ENCODE data around the gene B4GALT6.

DNA sequence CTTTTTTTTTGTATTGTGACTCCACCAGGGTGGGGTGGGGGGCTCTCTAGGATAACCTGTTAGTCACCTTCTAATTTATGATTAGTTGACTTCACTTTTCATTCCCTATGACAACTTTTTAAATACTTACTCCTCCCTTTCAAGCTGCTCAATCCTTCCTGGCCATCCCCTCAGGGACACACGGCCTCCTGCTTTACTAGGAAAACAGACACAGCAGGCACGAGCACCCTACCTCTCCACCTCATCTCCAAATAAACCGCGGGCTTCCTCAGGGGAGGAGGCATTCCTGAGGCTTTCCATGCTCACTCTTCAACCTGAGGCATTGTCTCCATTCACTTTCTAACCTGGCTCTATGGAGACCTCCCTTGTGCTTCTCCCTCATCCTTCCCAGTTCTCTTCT is 33.0 kb downstream of the B4GALT6 start:
- TF ChIP-seq, protein P1, sequence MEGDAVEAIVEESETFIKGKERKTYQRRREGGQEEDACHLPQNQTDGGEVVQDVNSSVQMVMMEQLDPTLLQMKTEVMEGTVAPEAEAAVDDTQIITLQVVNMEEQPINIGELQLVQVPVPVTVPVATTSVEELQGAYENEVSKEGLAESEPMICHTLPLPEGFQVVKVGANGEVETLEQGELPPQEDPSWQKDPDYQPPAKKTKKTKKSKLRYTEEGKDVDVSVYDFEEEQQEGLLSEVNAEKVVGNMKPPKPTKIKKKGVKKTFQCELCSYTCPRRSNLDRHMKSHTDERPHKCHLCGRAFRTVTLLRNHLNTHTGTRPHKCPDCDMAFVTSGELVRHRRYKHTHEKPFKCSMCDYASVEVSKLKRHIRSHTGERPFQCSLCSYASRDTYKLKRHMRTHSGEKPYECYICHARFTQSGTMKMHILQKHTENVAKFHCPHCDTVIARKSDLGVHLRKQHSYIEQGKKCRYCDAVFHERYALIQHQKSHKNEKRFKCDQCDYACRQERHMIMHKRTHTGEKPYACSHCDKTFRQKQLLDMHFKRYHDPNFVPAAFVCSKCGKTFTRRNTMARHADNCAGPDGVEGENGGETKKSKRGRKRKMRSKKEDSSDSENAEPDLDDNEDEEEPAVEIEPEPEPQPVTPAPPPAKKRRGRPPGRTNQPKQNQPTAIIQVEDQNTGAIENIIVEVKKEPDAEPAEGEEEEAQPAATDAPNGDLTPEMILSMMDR (IDR thresholded peaks at IDR 0.05; ENCODE audit: insufficient read depth, low read depth, low read length) = no peak
- TF ChIP-seq EZH2 (IDR thresholded peaks at IDR 0.05; ENCODE audit: insufficient read depth, low read length) = no peak
